Lower leg skin (tissue), 3 donors: Measurements from ENCODE around the gene CMBL.

Source experiments
- POLR2A ChIP-seq, 2 donors: fragments of 450-650 bp; IDR thresholded peaks; one replicate each; pipeline ENCODE4 v1.6.1; 2016 to 2017; ENCODE audit warnings: antibody characterized with exemption in 2 of 2, mild to moderate bottlenecking in 1 of 2, moderate library complexity in 1 of 2
- TF ChIP-seq, protein P1 (sequence below), 3 donors: fragments of 450-650 bp; IDR thresholded peaks; one replicate each; pipeline ENCODE4 v1.5.1; 2016; ENCODE audit warnings: antibody characterized with exemption in 3 of 3, mild to moderate bottlenecking in 3 of 3, moderate library complexity in 2 of 3

DNA sequence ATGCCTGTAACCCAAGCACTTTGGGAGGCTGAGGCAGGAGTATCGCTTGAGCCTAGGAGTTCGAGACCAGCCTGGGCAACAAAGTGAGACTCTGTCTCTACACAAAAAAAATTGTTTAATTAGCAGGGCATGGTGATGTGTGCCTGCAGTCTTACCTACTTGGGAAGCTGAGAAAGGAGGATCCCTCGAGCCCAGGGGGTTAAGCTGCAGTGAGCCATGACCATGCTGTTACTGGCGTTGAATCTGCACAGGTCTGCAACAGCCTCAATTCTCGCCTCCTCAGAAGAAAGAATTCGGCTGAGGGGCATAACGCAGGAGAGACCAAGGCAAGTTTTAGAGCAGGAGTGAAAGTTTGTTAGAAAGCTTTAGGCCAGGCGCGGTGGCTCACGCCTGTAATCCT lies 39.6 kb downstream of the CMBL start:
- no peak for TF ChIP-seq POLR2A (IDR thresholded peaks at IDR 0.05)
- TF ChIP-seq, protein P1, sequence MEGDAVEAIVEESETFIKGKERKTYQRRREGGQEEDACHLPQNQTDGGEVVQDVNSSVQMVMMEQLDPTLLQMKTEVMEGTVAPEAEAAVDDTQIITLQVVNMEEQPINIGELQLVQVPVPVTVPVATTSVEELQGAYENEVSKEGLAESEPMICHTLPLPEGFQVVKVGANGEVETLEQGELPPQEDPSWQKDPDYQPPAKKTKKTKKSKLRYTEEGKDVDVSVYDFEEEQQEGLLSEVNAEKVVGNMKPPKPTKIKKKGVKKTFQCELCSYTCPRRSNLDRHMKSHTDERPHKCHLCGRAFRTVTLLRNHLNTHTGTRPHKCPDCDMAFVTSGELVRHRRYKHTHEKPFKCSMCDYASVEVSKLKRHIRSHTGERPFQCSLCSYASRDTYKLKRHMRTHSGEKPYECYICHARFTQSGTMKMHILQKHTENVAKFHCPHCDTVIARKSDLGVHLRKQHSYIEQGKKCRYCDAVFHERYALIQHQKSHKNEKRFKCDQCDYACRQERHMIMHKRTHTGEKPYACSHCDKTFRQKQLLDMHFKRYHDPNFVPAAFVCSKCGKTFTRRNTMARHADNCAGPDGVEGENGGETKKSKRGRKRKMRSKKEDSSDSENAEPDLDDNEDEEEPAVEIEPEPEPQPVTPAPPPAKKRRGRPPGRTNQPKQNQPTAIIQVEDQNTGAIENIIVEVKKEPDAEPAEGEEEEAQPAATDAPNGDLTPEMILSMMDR (IDR thresholded peaks at IDR 0.05), result no peak
